ENCODE measurements around the gene NDUFB10.

GRCh38 chr16:1941162-1942046, 17.9 kb upstream of the NDUFB10 start:
- TF ChIP-seq CTCF (IDR thresholded peaks at IDR 0.05) (no peak), EP300 (IDR thresholded peaks at IDR 0.05) (no peak), POLR2A (IDR thresholded peaks at IDR 0.05) (no peak)

Measured in ovary (tissue), 3 donors.